Mesenchymal stem cell (in vitro differentiated cells and primary cell): ENCODE measurements around the gene HDLBP.
A peak's percentile ranks its signal among the peaks of the same experiment; 100 is the strongest.

ENCODE experiments used
- DNase-seq: peaks from one replicate; pipeline ENCODE4 v3.0.0-alpha.2; 2013
- H2AFZ ChIP-seq: one replicate; pipeline ENCODE4 v1.6.1; 2013; ENCODE audit warnings: low read depth, mild to moderate bottlenecking, control low read depth, inconsistent platforms, low read length, moderate library complexity
- H2AK5ac ChIP-seq: 2 replicates; pipeline ENCODE4 v1.6.1; 2013; ENCODE audit warnings: low read length, moderate library complexity, mild to moderate bottlenecking, inconsistent platforms; ENCODE audit not compliant: severe bottlenecking
- H2BK120ac ChIP-seq: one replicate; pipeline ENCODE4 v1.6.1; 2013; ENCODE audit warnings: low read depth, mild to moderate bottlenecking, inconsistent platforms, low read length, moderate library complexity
- H2BK12ac ChIP-seq, 2 experiments: one replicate each; pipeline ENCODE4 v1.6.1; 2013; ENCODE audit warnings: inconsistent platforms in 2 of 2, low read length in 2 of 2, mild to moderate bottlenecking in 2 of 2, moderate library complexity in 2 of 2, control low read depth in 1 of 2
- H2BK15ac ChIP-seq: one replicate; pipeline ENCODE4 v1.6.1; 2013; ENCODE audit warnings: mild to moderate bottlenecking, low read depth, inconsistent platforms; ENCODE audit not compliant: poor library complexity, severe bottlenecking
- H2BK5ac ChIP-seq: 2 replicates; pipeline ENCODE4 v1.6.1; 2013; ENCODE audit warnings: low read depth, mild to moderate bottlenecking, low read length, control low read depth, inconsistent platforms; ENCODE audit not compliant: poor library complexity, severe bottlenecking
- H3K14ac ChIP-seq, 2 experiments: one replicate each; pipeline ENCODE4 v1.6.1; 2013; ENCODE audit warnings: inconsistent platforms in 2 of 2, low read length in 2 of 2, control low read depth in 1 of 2, mild to moderate bottlenecking in 1 of 2, moderate library complexity in 1 of 2
- H3K18ac ChIP-seq, 2 experiments: one replicate each; pipeline ENCODE4 v1.6.1; 2013; ENCODE audit warnings: inconsistent platforms in 2 of 2, low read length in 2 of 2, control low read depth in 1 of 2, low read depth in 1 of 2, mild to moderate bottlenecking in 1 of 2
- H3K23ac ChIP-seq, 2 experiments: one replicate each; pipeline ENCODE4 v1.6.1; 2013; ENCODE audit warnings: inconsistent platforms in 2 of 2, low read length in 2 of 2, mild to moderate bottlenecking in 2 of 2, moderate library complexity in 2 of 2, control low read depth in 1 of 2
- H3K27ac ChIP-seq: 2 replicates; pipeline ENCODE4 v1.5.1; 2013; ENCODE audit warnings: mild to moderate bottlenecking, moderate library complexity, low read length, control low read depth, inconsistent platforms; ENCODE audit not compliant: poor library complexity, severe bottlenecking
- H3K27me3 ChIP-seq, 2 experiments: 2 replicates each; pipeline versions ENCODE4 v1.6.1 to v1.7.0; 2013; ENCODE audit warnings: low read length in 2 of 2, mild to moderate bottlenecking in 2 of 2, moderate library complexity in 2 of 2, control low read depth in 1 of 2, inconsistent platforms in 1 of 2; ENCODE audit not compliant: control insufficient read depth in 1 of 2, insufficient read depth in 1 of 2
- H3K36me3 ChIP-seq, 2 experiments: 2 replicates each; pipeline versions ENCODE4 v1.6.1 to v1.7.0; 2013; ENCODE audit warnings: low read length in 2 of 2, control low read depth in 1 of 2, inconsistent platforms in 1 of 2, low read depth in 1 of 2, mild to moderate bottlenecking in 1 of 2; ENCODE audit not compliant: insufficient read depth in 2 of 2, control insufficient read depth in 1 of 2
- H3K4ac ChIP-seq, 2 experiments: one replicate each; pipeline ENCODE4 v1.6.1; 2013; ENCODE audit warnings: inconsistent platforms in 2 of 2, low read length in 2 of 2, mild to moderate bottlenecking in 2 of 2, moderate library complexity in 2 of 2, control low read depth in 1 of 2, low read depth in 1 of 2
- H3K4me1 ChIP-seq: 2 replicates; pipeline ENCODE4 v1.6.1; 2013; ENCODE audit warnings: low read depth, low read length, control low read depth; ENCODE audit not compliant: control insufficient read depth, insufficient read depth
- H3K4me2 ChIP-seq: 2 replicates; pipeline ENCODE4 v1.6.1; 2013; ENCODE audit warnings: low read length, mild to moderate bottlenecking, inconsistent platforms; ENCODE audit not compliant: poor library complexity, severe bottlenecking
- H3K4me3 ChIP-seq, 2 experiments: 2 replicates each; pipeline versions ENCODE4 v1.5.1 to v1.7.0; 2013; ENCODE audit warnings: low read length in 2 of 2, mild to moderate bottlenecking in 2 of 2, control low read depth in 1 of 2, low read depth in 1 of 2; ENCODE audit not compliant: insufficient read depth in 1 of 2
- H3K79me1 ChIP-seq: replicated peaks from 2 replicates; pipeline ENCODE4 v1.6.1; 2013; ENCODE audit warnings: mild to moderate bottlenecking, control low read depth, low read length, inconsistent platforms; ENCODE audit not compliant: poor library complexity, severe bottlenecking
- H3K9ac ChIP-seq: 2 replicates; pipeline ENCODE4 v1.7.0; 2013; ENCODE audit warnings: mild to moderate bottlenecking, low read length, moderate library complexity
- H3K9me3 ChIP-seq: 2 replicates; pipeline ENCODE4 v1.7.0; 2013; ENCODE audit warnings: mild to moderate bottlenecking, low read length; ENCODE audit not compliant: control insufficient read depth
- H4K8ac ChIP-seq: one replicate; pipeline ENCODE4 v1.6.1; 2013; ENCODE audit warnings: inconsistent platforms, mild to moderate bottlenecking, low read length, moderate library complexity
- H4K91ac ChIP-seq: one replicate; pipeline ENCODE4 v1.6.1; 2013; ENCODE audit warnings: mild to moderate bottlenecking, low read length, inconsistent platforms
- WGBS: methylation state at CpG from one replicate; pipeline ENCODE4 v1.1.7; 2013; ENCODE audit warnings: mixed read lengths; 5-methylcytosine and 5-hydroxymethylcytosine counted together

HDLBP gene

DNA sequence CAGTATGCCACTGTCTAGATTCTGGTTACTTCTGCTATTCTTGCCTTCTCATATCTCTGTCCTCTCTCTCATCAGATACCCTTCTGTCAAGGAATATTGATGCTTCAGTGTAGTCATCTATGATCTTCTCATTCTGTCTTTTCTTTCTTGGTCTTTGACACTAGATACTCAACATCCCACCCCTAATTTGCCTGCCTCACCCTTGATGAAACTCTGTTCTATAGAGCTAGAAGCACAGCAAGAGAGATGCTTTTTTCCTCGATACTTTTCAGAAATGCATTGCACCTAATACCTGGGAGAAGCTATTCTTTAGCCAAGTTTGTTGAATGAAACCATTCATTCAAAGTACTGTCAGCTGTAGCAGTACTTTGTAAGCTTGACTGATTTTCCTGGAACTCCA, 9.8 kb upstream of the HDLBP start:
- Histone ChIP-seq H3K4me3 (no peak overlapping the region), H2AFZ (no peak overlapping the region), H3K14ac (no peak overlapping the region), H3K27me3 (no peaks in the 10 kb centered on the region), H3K9ac (no peak overlapping the region), H2BK12ac (no peak overlapping the region), H3K36me3 (peaks cover 19 to 43% of the 10 kb centered on the region in 2 experiments), H2AK5ac (no peak overlapping the region), H3K18ac (no peak overlapping the region), H4K8ac (no peak overlapping the region), H3K79me1 (peaks cover 3% of the 10 kb centered on the region), H2BK15ac (no peak overlapping the region), H2BK120ac (no peak overlapping the region), H2BK5ac (no peak overlapping the region), H3K27ac (no peak overlapping the region), H3K23ac (no peak overlapping the region), H3K4me2 (no peak overlapping the region), H3K4ac (no peak overlapping the region), H3K4me1 (peaks cover 4% of the 10 kb centered on the region), H4K91ac (no peak overlapping the region), H3K9me3 (no peaks in the 10 kb centered on the region)
- WGBS: 100% methylated on average over 1 of the region's 1 CpG
- DNase-seq: no peak

DNA sequence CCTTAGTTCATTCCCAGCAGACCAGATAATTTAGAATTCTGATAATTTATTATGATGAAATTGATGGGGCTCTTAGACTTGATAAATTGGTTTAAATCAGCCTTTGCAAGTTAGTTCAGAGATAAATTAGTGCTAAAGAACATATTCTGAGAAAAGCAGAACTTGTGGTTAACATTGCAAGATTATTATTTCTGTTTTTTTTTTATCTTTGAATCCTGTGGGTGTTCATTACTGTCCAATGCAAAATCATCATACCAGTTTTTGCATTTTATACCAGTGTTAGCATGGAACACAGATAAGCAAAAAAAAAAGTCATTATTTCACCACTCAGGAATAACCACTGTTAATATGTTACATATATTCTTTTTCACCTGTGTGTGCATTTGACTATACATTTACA, 9.3 kb upstream of the HDLBP start:
- Histone ChIP-seq H3K9me3 (no peaks in the 10 kb centered on the region), H3K14ac (no peak overlapping the region), H4K8ac (no peak overlapping the region), H3K4ac (no peak overlapping the region), H3K18ac (no peak overlapping the region), H2BK15ac (no peak overlapping the region), H4K91ac (no peak overlapping the region), H2AK5ac (no peak overlapping the region), H3K23ac (no peak overlapping the region), H3K27ac (no peak overlapping the region), H2BK5ac (no peak overlapping the region), H2AFZ (no peak overlapping the region), H3K4me1 (peaks cover 4% of the 10 kb centered on the region), H3K4me3 (no peak overlapping the region), H3K4me2 (no peak overlapping the region), H2BK12ac (no peak overlapping the region), H3K9ac (peak overlapping the region; percentile 49), H2BK120ac (no peak overlapping the region), H3K36me3 (peaks cover 19 to 42% of the 10 kb centered on the region in 2 experiments), H3K27me3 (no peaks in the 10 kb centered on the region), H3K79me1 (peaks cover 3% of the 10 kb centered on the region)
- no peak for DNase-seq

DNA sequence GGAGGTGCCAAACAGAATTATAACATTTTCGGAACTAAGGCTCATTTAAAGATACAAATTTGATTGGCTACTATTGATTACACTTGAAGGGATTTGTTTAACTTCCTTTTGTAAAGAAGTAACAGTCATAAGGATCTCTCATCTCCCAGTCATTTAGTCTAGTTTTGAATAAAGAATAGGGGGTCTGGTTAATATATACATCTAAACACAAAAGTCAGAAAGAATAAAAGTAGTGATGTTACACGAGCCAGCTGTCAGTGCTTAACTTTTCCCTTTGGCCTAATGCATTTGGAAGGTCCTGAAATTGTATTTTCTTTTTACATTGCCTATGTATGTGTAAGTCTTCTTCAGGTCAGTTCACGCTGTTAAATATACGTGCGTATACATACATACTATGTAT, 8.3 kb upstream of the HDLBP start:
- Histone ChIP-seq H2BK12ac (no peak overlapping the region), H2AK5ac (no peak overlapping the region), H3K27ac (no peak overlapping the region), H3K27me3 (no peaks in the 10 kb centered on the region), H4K8ac (no peak overlapping the region), H3K14ac (no peak overlapping the region), H4K91ac (no peak overlapping the region), H3K23ac (no peak overlapping the region), H2BK5ac (no peak overlapping the region), H3K9ac (peak overlapping the region; percentile 49), H2BK15ac (no peak overlapping the region), H3K4me3 (no peak overlapping the region), H2AFZ (no peak overlapping the region), H3K4ac (no peak overlapping the region), H3K4me2 (no peak overlapping the region), H3K79me1 (peaks cover 1% of the 10 kb centered on the region), H2BK120ac (no peak overlapping the region), H3K4me1 (peaks cover 7% of the 10 kb centered on the region), H3K36me3 (peaks cover 16 to 36% of the 10 kb centered on the region in 2 experiments), H3K18ac (no peak overlapping the region), H3K9me3 (no peaks in the 10 kb centered on the region)
- no peak for DNase-seq
- 91% methylated on average over 4 of the region's 5 CpGs for WGBS

DNA sequence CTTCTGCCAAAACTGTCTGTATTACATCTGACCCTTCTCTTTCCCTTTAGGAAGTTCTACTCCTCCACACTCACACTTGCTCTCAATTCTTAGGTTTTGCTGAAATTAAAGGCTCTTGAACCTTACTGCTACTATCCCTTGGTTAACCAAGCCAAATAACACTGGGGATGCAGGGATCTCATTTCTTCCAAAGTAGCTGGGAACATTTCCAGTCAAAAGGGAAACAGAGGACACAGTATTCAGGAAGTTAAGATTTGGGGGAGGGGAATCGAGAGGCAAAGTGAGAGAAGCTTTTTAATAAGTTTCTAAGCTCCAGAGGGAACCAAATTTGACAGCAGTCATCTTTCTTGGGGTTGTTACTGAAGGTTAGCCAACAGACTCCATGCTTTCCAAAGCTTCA, 6.4 kb upstream of the HDLBP start:
- Histone ChIP-seq H3K4me2 (no peak overlapping the region), H3K14ac (no peak overlapping the region), H3K79me1 (no peaks in the 10 kb centered on the region), H3K18ac (no peak overlapping the region), H2BK5ac (no peak overlapping the region), H3K36me3 (peaks cover 8 to 33% of the 10 kb centered on the region in 2 experiments), H3K4me1 (peaks cover 7% of the 10 kb centered on the region), H4K8ac (no peak overlapping the region), H3K27ac (no peak overlapping the region), H3K9me3 (no peaks in the 10 kb centered on the region), H2BK12ac (no peak overlapping the region), H3K23ac (no peak overlapping the region), H3K9ac (peak overlapping the region; percentile 45), H2AK5ac (no peak overlapping the region), H2BK15ac (no peak overlapping the region), H3K4ac (no peak overlapping the region), H3K4me3 (no peak overlapping the region), H2AFZ (no peak overlapping the region), H4K91ac (no peak overlapping the region), H3K27me3 (no peaks in the 10 kb centered on the region), H2BK120ac (no peak overlapping the region)
- DNase-seq: no peak
- WGBS: 100% methylated on average over 1 of the region's 1 CpG
